SJCRH30 (cell line): ENCODE results near the gene ZDHHC17. TPM values are rescaled to one million over a fixed set of nuclear protein-coding genes. Genes with fewer than 3 reads are reported as not detected.

ENCODE experiments used
- DNase-seq, 2 experiments: peaks; one replicate each; pipeline ENCODE4 v3.0.0-alpha.2; 2015 to 2020
- H3K27ac ChIP-seq: fragments of 250-450 bp; sonication (Bioruptor Pico); 2 replicates; pipeline ENCODE4 v1.5.1; 2020; ENCODE audit warnings: mild to moderate bottlenecking, moderate library complexity
- H3K27me3 ChIP-seq: fragments of 250-450 bp; sonication (Bioruptor Pico); 2 replicates; pipeline ENCODE4 v1.5.1; 2020; ENCODE audit warnings: mild to moderate bottlenecking, moderate library complexity
- H3K36me3 ChIP-seq: fragments of 250-450 bp; sonication (Bioruptor Pico); 2 replicates; pipeline ENCODE4 v1.5.1; 2020; ENCODE audit warnings: mild to moderate bottlenecking, moderate library complexity
- H3K4me1 ChIP-seq: fragments of 250-450 bp; sonication (Bioruptor Pico); 2 replicates; pipeline ENCODE4 v1.5.1; 2020; ENCODE audit warnings: mild to moderate bottlenecking, moderate library complexity
- H3K4me3 ChIP-seq: fragments of 250-450 bp; sonication (Bioruptor Pico); 2 replicates; pipeline ENCODE4 v1.5.1; 2020; ENCODE audit warnings: mild to moderate bottlenecking, moderate library complexity
- H3K9me3 ChIP-seq: fragments of 250-450 bp; sonication (Bioruptor Pico); replicated peaks from 2 replicates; pipeline ENCODE4 v1.5.1; 2020; ENCODE audit warnings: mild to moderate bottlenecking, moderate library complexity
- total RNA-seq: library from RNA; depleted of rRNA; stranded (reverse); fragments of >200 nt; shearing (Covaris generic); gene quantifications from 2 replicates; pipeline ENCODE4 v1.2.3, GENCODE V29; 2014

The ZDHHC17 gene
- total RNA-seq, 1 experiment from 2014 or later, result 41.3 TPM

DNA sequence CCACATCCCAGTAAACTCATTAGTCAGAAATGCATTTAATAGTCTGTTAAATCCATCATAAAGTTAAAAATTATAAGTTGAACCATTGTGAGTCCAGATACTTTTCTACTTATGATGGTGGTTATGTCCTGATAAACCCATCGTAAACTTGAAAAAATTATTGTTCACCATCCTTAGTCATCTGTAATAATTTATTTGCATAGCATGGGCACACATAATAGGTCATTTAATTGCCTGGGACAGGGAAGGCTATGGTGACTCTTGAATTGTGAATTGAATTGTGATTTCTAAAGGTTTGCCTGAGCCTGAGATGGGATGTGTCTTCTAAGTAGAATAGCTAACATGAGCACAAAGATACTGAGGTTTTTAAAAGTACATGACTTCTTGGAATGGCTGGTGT, 21.5 kb downstream of the ZDHHC17 start:
- no peak overlapping the region for H3K4me3 ChIP-seq
- H3K27ac ChIP-seq, result no peak overlapping the region
- no peaks in the 10 kb centered on the region for H3K9me3 ChIP-seq
- H3K27me3 ChIP-seq, result no peaks in the 10 kb centered on the region
- H3K4me1 ChIP-seq, result peaks cover 11% of the 10 kb centered on the region
- DNase-seq, result no peak
- H3K36me3 ChIP-seq, result no peaks in the 10 kb centered on the region; the same call in 1 of the 2 replicates

DNA sequence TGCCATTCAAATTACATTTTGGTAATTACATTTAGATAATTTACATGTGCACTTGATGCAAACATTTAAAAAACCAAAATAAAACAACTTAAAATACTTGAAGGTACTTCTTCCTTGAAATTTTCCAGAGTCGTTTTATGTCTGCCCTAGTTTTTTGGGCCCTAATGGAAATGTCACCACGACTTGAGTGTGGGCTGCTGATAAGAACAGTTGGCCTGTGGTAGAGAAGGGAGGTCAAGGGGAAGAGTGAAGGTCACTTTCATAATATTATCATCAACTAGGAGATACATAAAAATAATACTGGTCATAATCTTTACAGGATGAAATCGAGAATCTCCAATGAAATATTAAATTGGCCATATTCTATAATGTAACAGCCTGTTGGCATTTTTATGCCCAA, 23.1 kb downstream of the ZDHHC17 start:
- Histone ChIP-seq H3K4me3 (no peak overlapping the region), H3K4me1 (peaks cover 7% of the 10 kb centered on the region), H3K27me3 (no peaks in the 10 kb centered on the region), H3K9me3 (no peaks in the 10 kb centered on the region), H3K27ac (no peak overlapping the region), H3K36me3 (no peaks in the 10 kb centered on the region)
- no peak for DNase-seq

GRCh38 chr12:76787689-76788088, 23.8 kb downstream of the ZDHHC17 start:
- no peak for DNase-seq
- Histone ChIP-seq H3K27ac (no peak overlapping the region), H3K9me3 (no peaks in the 10 kb centered on the region), H3K27me3 (no peaks in the 10 kb centered on the region), H3K4me1 (no peaks in the 10 kb centered on the region), H3K4me3 (no peak overlapping the region), H3K36me3 (no peaks in the 10 kb centered on the region)

DNA sequence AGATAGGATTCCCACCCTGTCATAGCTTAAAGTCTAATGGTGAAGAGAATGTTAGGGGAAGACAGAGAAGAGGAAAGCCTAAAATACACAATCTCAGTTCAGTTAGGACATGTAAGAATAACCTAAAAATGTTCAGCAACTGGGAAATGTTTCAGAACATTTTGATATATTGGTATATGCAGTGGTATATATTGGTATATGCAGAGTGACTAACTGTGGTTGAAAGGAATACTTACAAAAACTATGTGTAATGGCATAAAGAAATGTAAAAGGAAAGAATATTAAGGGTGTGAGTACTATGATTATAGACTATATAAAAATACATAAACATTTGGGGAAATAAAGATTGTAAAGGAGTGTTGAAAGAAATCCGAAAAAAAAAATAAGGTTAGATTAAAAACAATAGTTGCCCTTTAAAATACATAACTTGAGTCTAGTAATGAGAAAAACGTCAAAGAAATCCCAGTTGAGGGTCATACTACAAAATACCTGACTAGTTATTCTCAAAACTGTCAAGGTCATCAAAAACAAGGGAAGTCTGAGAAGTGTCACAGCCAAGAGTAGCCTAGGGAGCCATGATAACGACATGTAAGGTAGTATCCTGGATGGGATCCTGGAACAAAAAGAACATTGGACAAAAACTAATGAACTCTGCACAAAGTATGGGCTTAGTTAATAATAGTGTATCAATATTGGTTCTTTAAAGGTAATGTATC, 25.6 kb downstream of the ZDHHC17 start:
- H3K4me3 ChIP-seq, result no peak overlapping the region
- no peaks in the 10 kb centered on the region for H3K27me3 ChIP-seq
- DNase-seq, result no peak
- H3K36me3 ChIP-seq, result no peaks in the 10 kb centered on the region
- H3K27ac ChIP-seq, result no peak overlapping the region
- no peaks in the 10 kb centered on the region for H3K9me3 ChIP-seq
- no peaks in the 10 kb centered on the region for H3K4me1 ChIP-seq

- H3K4me1 ChIP-seq, result no peaks in the 10 kb centered on the region
Measured at GRCh38 chr12:76790564-76791552, 26.9 kb downstream of the ZDHHC17 start.

DNA sequence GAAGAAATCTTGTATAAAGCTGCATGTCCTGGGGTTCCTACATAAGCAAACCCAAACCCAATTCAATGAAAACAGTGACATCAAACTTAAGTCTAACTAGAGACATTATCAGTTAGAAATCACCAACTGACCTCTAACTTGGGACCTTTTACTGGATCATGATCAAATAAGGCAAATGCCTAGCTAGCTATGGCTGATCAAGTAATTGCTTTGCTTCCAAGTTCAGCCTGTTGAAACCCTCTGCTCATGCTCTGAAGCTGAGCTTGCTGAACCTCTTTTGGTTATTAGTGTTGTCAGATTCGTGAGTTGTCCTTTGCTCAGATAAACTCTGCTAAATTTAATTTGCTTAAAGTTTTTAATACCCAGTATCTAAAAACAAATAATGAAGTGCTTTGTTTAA, 28.9 kb downstream of the ZDHHC17 start:
- Histone ChIP-seq H3K9me3 (no peaks in the 10 kb centered on the region; the same call in 1 of the 2 replicates), H3K27me3 (no peaks in the 10 kb centered on the region), H3K36me3 (no peaks in the 10 kb centered on the region; the same call in 1 of the 2 replicates), H3K27ac (no peak overlapping the region), H3K4me1 (no peaks in the 10 kb centered on the region), H3K4me3 (no peak overlapping the region)
- DNase-seq, result no peak

More at GRCh38 chr12:76790564-76791552, 26.9 kb downstream of the ZDHHC17 start:
- Histone ChIP-seq H3K27ac (no peak overlapping the region), H3K36me3 (no peaks in the 10 kb centered on the region; the same call in 1 of the 2 replicates), H3K9me3 (no peaks in the 10 kb centered on the region), H3K27me3 (no peaks in the 10 kb centered on the region), H3K4me3 (no peak overlapping the region)
- peak in 1 of 2 experiments; percentile 40 for DNase-seq

GRCh38 chr12:76798864-76799263, 34.9 kb downstream of the ZDHHC17 start:
- Histone ChIP-seq H3K4me3 (no peak overlapping the region), H3K27me3 (no peaks in the 10 kb centered on the region), H3K4me1 (no peaks in the 10 kb centered on the region), H3K9me3 (no peaks in the 10 kb centered on the region; the same call in 1 of the 2 replicates), H3K36me3 (peaks cover 20% of the 10 kb centered on the region), H3K27ac (no peak overlapping the region)
- no peak for DNase-seq

GRCh38 chr12:76799362-76799761, 35.4 kb downstream of the ZDHHC17 start:
- Histone ChIP-seq H3K27ac (no peak overlapping the region), H3K9me3 (no peaks in the 10 kb centered on the region; the same call in 1 of the 2 replicates), H3K4me1 (no peaks in the 10 kb centered on the region), H3K27me3 (no peaks in the 10 kb centered on the region), H3K36me3 (peaks cover 20% of the 10 kb centered on the region), H3K4me3 (no peak overlapping the region)
- DNase-seq, result no peak

DNA sequence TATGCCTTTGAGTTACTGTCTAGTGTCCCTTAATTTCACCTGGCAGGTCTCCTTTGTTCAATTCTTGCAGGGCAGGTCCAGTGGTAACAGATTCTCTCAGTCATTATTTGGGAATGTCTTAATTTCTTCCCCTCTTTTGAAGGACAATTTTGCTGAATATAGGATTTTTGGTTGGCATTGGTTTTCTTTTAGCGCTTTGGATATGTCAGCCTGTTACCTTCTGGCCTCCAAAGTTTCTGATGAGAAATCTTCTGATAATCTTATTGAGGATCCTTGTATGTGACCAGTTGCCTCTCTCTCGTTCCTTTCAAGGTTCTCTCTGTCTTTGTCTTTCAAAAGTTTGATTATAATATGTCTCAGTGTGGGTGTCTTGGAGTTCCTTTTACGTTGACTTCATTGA, 38.1 kb downstream of the ZDHHC17 start:
- Histone ChIP-seq H3K27ac (no peak overlapping the region), H3K36me3 (peaks cover 33% of the 10 kb centered on the region), H3K4me3 (no peak overlapping the region), H3K27me3 (no peaks in the 10 kb centered on the region), H3K4me1 (no peaks in the 10 kb centered on the region), H3K9me3 (no peaks in the 10 kb centered on the region; the same call in 1 of the 2 replicates)
- DNase-seq, result no peak

- Histone ChIP-seq H3K9me3 (no peaks in the 10 kb centered on the region), H3K36me3 (peaks cover 35% of the 10 kb centered on the region), H3K27me3 (no peaks in the 10 kb centered on the region), H3K4me3 (no peak overlapping the region), H3K4me1 (no peaks in the 10 kb centered on the region), H3K27ac (no peak overlapping the region)
- no peak for DNase-seq
Measured at GRCh38 chr12:76804435-76804976, 40.6 kb downstream of the ZDHHC17 start.

- H3K4me1 ChIP-seq, result no peaks in the 10 kb centered on the region
- no peaks in the 10 kb centered on the region for H3K9me3 ChIP-seq
- DNase-seq, result no peak
- peaks cover 35% of the 10 kb centered on the region for H3K36me3 ChIP-seq
- no peak overlapping the region for H3K4me3 ChIP-seq
- no peaks in the 10 kb centered on the region for H3K27me3 ChIP-seq
- H3K27ac ChIP-seq, result no peak overlapping the region
Measured at GRCh38 chr12:76810671-76811419, 46.9 kb downstream of the ZDHHC17 start.

DNA sequence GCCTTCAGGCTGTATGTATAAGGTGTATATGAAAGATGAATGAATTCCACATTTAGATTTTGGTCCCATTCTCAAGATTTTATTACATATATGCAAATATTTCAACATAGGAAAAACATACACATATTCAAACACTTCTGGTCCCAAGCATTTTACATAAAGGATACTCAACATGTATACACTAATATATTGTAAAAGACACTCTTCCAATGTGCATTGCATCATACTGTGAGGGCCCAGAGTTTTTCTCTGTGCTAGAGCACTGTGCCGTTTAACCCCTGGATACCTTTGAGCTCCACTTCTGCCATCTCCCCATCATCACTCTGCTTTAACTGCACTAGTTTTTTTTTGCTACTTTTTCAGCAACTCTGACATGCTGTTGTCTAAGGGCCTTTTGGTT, 48.1 kb downstream of the ZDHHC17 start:
- H3K27me3 ChIP-seq, result no peaks in the 10 kb centered on the region
- H3K27ac ChIP-seq, result no peak overlapping the region
- no peaks in the 10 kb centered on the region for H3K4me1 ChIP-seq
- DNase-seq, result no peak
- H3K36me3 ChIP-seq, result peaks cover 30% of the 10 kb centered on the region
- no peaks in the 10 kb centered on the region for H3K9me3 ChIP-seq
- no peak overlapping the region for H3K4me3 ChIP-seq

- no peak for DNase-seq
- no peaks in the 10 kb centered on the region for H3K9me3 ChIP-seq
Measured at GRCh38 chr12:76813265-76813664, 49.4 kb downstream of the ZDHHC17 start.

DNA sequence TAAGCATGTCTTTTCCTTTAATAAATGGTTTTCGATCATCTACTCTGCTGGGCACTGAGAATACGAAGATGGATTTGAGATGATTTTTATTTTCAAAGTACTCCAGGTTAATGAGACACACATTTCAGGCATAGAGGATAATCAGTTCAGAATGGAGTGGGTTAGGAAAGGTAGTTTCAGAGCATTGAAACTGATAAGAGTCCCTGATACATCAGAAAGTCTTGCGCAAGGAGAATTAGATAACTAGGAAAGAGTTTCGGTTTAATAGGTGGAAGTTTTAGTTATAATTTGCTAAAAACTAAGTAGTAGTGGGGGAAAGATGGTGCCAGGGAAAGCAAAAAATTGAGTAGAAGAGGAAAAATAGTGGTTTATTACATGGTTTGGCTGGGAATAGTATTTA, 50.1 kb downstream of the ZDHHC17 start:
- DNase-seq, result no peak
- peaks cover 20% of the 10 kb centered on the region for H3K36me3 ChIP-seq

More at GRCh38 chr12:76813265-76813664, 49.4 kb downstream of the ZDHHC17 start:
- no peaks in the 10 kb centered on the region for H3K4me1 ChIP-seq
- peaks cover 22% of the 10 kb centered on the region for H3K36me3 ChIP-seq
- no peak overlapping the region for H3K4me3 ChIP-seq
- no peaks in the 10 kb centered on the region for H3K27me3 ChIP-seq
- H3K27ac ChIP-seq, result no peak overlapping the region

More for the DNA sequence above, 50.1 kb downstream of the ZDHHC17 start:
- Histone ChIP-seq H3K27me3 (no peaks in the 10 kb centered on the region), H3K4me1 (no peaks in the 10 kb centered on the region), H3K9me3 (no peaks in the 10 kb centered on the region), H3K4me3 (no peak overlapping the region), H3K27ac (no peak overlapping the region)
